Prostate gland (tissue), 2 donors: ENCODE results near the gene VWA8. TPM values are rescaled to one million over a fixed set of nuclear protein-coding genes. Genes with fewer than 3 reads are reported as not detected.
"Not testable (repeated sequence)": the region's sequence is repeated elsewhere in the genome, so short reads cannot be mapped to it uniquely, and the experiment has no call there.

Experiments used
- DNase-seq: peaks from one replicate; pipeline ENCODE4 v3.0.0-alpha.2; 2019; ENCODE audit warnings: low spot score
- H3K27ac ChIP-seq, 2 donors: fragments of 200-600 bp; sonication (generic); 2 replicates each; pipeline ENCODE4 v1.5.1; 2017 to 2019
- H3K27me3 ChIP-seq: fragments of 200-600 bp; sonication (generic); replicated peaks from 2 replicates; pipeline ENCODE4 v1.5.1; 2019; ENCODE audit not compliant: insufficient read depth
- H3K36me3 ChIP-seq, 2 donors: fragments of 200-600 bp; sonication (generic); 1 replicate in 1 of 2; 2 replicates in 1 of 2; pipeline versions ENCODE4 v1.5.1 to v1.8.1; 2017 to 2019
- H3K4me1 ChIP-seq: fragments of 200-600 bp; sonication (generic); replicated peaks from 2 replicates; pipeline ENCODE4 v1.5.1; 2019
- H3K4me3 ChIP-seq, 2 donors: fragments of 200-600 bp; sonication (generic); 2 replicates each; pipeline ENCODE4 v1.5.1; 2017 to 2019
- H3K9me3 ChIP-seq: fragments of 200-600 bp; sonication (generic); 2 replicates; pipeline ENCODE4 v1.5.1; 2017
- POLR2A ChIP-seq: fragments of 450-650 bp; IDR thresholded peaks from one replicate; pipeline ENCODE4 v1.6.1; 2016; ENCODE audit warnings: antibody characterized with exemption, mild to moderate bottlenecking
- POLR2AphosphoS5 ChIP-seq: sonication (generic); formaldehyde crosslinking; IDR thresholded peaks from one replicate; pipeline ENCODE4 v1.6.1; 2017; ENCODE audit warnings: antibody characterized with exemption
- WGBS: methylation state at CpG from one replicate; pipeline ENCODE4 v1.1.5; 2018; 5-methylcytosine and 5-hydroxymethylcytosine counted together
- intact Hi-C: fragments of 100-400 bp; cut with DNase I; formaldehyde crosslinking; loops from one replicate; pipeline ENCODE4 v1.14.2; 2022
- total RNA-seq, 2 donors: library from RNA; depleted of rRNA; stranded (reverse); fragments of >200 nt; gene quantifications; one replicate each; pipeline ENCODE4 v1.1.0, GENCODE V29; 2016
- TF ChIP-seq, protein P1 (sequence below), 4 experiments: fragments of 200-600 bp in 2 of 4; fragments of 450-650 bp in 2 of 4; sonication (generic) in 2 of 4; IDR thresholded peaks; 1 replicate in 3 of 4; 2 replicates in 1 of 4; pipeline ENCODE4 v1.5.1; 2016 to 2019; ENCODE audit warnings: antibody characterized with exemption in 4 of 4, mild to moderate bottlenecking in 2 of 4, moderate library complexity in 2 of 4

The VWA8 gene
- total RNA-seq, 2 donors from 2014 or later = 18.1 to 21.8 TPM

GRCh38 chr13:41909506-41909905, 51.4 kb downstream of the VWA8 start:
- WGBS = 86% methylated on average over 2 of the region's 2 CpGs
- intact Hi-C loops = no loop called here

DNA sequence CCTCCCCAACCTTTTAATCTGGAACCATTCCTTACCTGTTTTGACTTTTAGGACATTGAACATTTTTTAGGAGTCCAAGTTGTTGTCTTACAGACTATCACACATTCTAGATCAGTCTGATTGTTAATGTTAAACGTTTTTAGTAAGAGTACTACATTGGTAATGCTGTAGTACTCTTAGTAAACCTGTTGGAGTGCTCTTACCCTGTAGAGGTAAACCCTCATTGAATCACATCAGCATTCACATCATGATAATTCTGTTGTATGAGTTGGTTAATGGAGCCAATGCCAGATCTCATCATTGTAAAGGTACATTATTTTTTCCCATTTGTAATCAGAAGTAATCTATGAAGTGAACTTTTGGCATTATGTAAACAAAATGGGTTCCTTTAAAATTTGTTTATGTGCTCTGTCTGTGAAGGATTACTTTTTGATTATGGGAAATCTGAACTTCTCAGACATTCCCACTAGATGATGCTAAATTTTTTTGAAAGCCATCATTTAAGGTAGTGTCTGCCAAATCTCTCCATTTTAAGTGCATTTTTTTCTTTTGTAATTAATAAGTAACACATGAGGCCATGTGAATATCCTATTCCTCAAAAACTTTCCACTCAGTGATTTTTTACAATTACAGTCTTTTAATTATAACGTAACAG, 55.2 kb downstream of the VWA8 start:
- TF ChIP-seq, protein P1, sequence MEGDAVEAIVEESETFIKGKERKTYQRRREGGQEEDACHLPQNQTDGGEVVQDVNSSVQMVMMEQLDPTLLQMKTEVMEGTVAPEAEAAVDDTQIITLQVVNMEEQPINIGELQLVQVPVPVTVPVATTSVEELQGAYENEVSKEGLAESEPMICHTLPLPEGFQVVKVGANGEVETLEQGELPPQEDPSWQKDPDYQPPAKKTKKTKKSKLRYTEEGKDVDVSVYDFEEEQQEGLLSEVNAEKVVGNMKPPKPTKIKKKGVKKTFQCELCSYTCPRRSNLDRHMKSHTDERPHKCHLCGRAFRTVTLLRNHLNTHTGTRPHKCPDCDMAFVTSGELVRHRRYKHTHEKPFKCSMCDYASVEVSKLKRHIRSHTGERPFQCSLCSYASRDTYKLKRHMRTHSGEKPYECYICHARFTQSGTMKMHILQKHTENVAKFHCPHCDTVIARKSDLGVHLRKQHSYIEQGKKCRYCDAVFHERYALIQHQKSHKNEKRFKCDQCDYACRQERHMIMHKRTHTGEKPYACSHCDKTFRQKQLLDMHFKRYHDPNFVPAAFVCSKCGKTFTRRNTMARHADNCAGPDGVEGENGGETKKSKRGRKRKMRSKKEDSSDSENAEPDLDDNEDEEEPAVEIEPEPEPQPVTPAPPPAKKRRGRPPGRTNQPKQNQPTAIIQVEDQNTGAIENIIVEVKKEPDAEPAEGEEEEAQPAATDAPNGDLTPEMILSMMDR (IDR thresholded peaks at IDR 0.05) = peak in 3 of 4 experiments; percentile 26 to 58 (median 34)
- TF ChIP-seq POLR2A = no peak
- DNase-seq = no peak
- Histone ChIP-seq H3K27me3 (no peaks in the 10 kb centered on the region), H3K4me1 (peaks cover 3% of the 10 kb centered on the region), H3K36me3 (no peaks in the 10 kb centered on the region), H3K27ac (no peak overlapping the region), H3K9me3 (no peaks in the 10 kb centered on the region), H3K4me3 (no peak overlapping the region)
- 48% methylated on average over 2 of the region's 2 CpGs for WGBS
- intact Hi-C loops = no loop called here

More at GRCh38 chr13:41909506-41909905, 51.4 kb downstream of the VWA8 start:
- DNase-seq = no peak
- H3K4me1 ChIP-seq = no peaks in the 10 kb centered on the region
- no peaks in the 10 kb centered on the region for H3K36me3 ChIP-seq
- H3K9me3 ChIP-seq = no peaks in the 10 kb centered on the region
- H3K4me3 ChIP-seq = no peak overlapping the region
- H3K27me3 ChIP-seq = no peaks in the 10 kb centered on the region
- H3K27ac ChIP-seq = no peak overlapping the region
- no peak for TF ChIP-seq POLR2AphosphoS5
- TF ChIP-seq, protein P1 (IDR thresholded peaks at IDR 0.05) = no peak
- no peak for TF ChIP-seq POLR2A

- Histone ChIP-seq H3K9me3 (no peaks in the 10 kb centered on the region), H3K27ac (no peak overlapping the region), H3K36me3 (no peaks in the 10 kb centered on the region), H3K27me3 (no peaks in the 10 kb centered on the region), H3K4me1 (peaks cover 3% of the 10 kb centered on the region), H3K4me3 (no peak overlapping the region)
- intact Hi-C loops = no loop called here
- TF ChIP-seq POLR2A = no peak
- no peak for DNase-seq
These were observed 60.0 kb downstream of the VWA8 start for GRCh38 chr13:41900918-41901317.

GRCh38 chr13:41898411-41898810, 62.5 kb downstream of the VWA8 start:
- intact Hi-C loops, DNase-seq, H3K4me1 ChIP-seq, H3K27me3 ChIP-seq, H3K4me3 ChIP-seq, H3K9me3 ChIP-seq, H3K36me3 ChIP-seq, H3K27ac ChIP-seq: not testable (repeated sequence)
- WGBS = 97% methylated on average over 10 of the region's 24 CpGs

- intact Hi-C loops = no loop called here
- no peak for DNase-seq
- Histone ChIP-seq H3K9me3 (no peaks in the 10 kb centered on the region), H3K4me1 (no peaks in the 10 kb centered on the region), H3K27ac (no peak overlapping the region), H3K4me3 (no peak overlapping the region), H3K36me3 (no peaks in the 10 kb centered on the region), H3K27me3 (no peaks in the 10 kb centered on the region)
- TF ChIP-seq, protein P1 (IDR thresholded peaks at IDR 0.05) = no peak
- TF ChIP-seq POLR2A (no peak), POLR2AphosphoS5 (no peak)
- 96% methylated on average over 2 of the region's 2 CpGs for WGBS
These were observed 63.8 kb downstream of the VWA8 start for GRCh38 chr13:41897126-41897525.

DNA sequence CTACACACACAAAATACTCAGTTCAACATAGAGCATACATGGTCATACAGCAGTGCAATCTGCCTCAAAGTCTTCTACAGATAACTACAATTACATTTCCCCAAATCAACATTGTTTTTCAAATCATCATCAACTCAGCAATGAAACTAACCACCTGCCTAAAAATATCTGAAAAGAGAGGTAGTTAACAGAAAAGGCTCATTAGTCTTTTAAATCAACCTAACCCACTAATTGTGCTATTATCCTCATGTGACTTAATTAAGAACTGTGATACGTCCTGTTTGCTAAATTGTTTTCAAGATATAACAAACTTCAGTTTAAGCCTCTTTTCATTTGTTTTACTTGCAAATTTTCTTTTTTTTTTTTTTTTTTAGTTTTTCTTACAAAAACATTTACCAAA, 65.4 kb downstream of the VWA8 start:
- Histone ChIP-seq H3K36me3 (no peaks in the 10 kb centered on the region), H3K27ac (no peak overlapping the region), H3K4me3 (no peak overlapping the region), H3K4me1 (no peaks in the 10 kb centered on the region), H3K9me3 (no peaks in the 10 kb centered on the region), H3K27me3 (no peaks in the 10 kb centered on the region)
- intact Hi-C loops = no loop called here
- DNase-seq = no peak
- 98% methylated on average over 1 of the region's 1 CpG for WGBS
- no peak for TF ChIP-seq POLR2A
- TF ChIP-seq POLR2AphosphoS5 = no peak
- TF ChIP-seq, protein P1 (IDR thresholded peaks at IDR 0.05) = no peak
